Mesodermal cell (in vitro differentiated cells): ENCODE measurements around the gene RBM27.

Source experiments
- H3K27ac ChIP-seq: 2 replicates; pipeline ENCODE4 v1.7.0; 2013; ENCODE audit warnings: mild to moderate bottlenecking, low read depth, low read length, moderate library complexity; ENCODE audit not compliant: severe bottlenecking
- H3K36me3 ChIP-seq: 2 replicates; pipeline ENCODE4 v1.7.1; 2013; ENCODE audit warnings: mild to moderate bottlenecking, low read length, moderate library complexity; ENCODE audit not compliant: control insufficient read depth, insufficient read depth
- H3K4me1 ChIP-seq: one replicate; pipeline ENCODE4 v1.7.1; 2013; ENCODE audit warnings: mild to moderate bottlenecking, low read length; ENCODE audit not compliant: insufficient read depth, control insufficient read depth, poor library complexity, severe bottlenecking
- H3K4me3 ChIP-seq: 2 replicates; pipeline ENCODE4 v1.7.0; 2013; ENCODE audit warnings: low read length, control low read depth, mild to moderate bottlenecking; ENCODE audit not compliant: insufficient read depth, poor library complexity, severe bottlenecking; ENCODE audit errors: extremely low read depth
- H3K9me3 ChIP-seq: 2 replicates; pipeline ENCODE4 v1.7.1; 2013; ENCODE audit warnings: mild to moderate bottlenecking, low read length, moderate library complexity; ENCODE audit not compliant: control insufficient read depth
- WGBS, 2 experiments: methylation state at CpG; one replicate each; pipeline ENCODE4 v1.1.5; 2013; ENCODE audit warnings: missing lambda C conversion rate in 2 of 2; ENCODE audit not compliant: insufficient coverage in 2 of 2; 5-methylcytosine and 5-hydroxymethylcytosine counted together

RBM27 gene

DNA sequence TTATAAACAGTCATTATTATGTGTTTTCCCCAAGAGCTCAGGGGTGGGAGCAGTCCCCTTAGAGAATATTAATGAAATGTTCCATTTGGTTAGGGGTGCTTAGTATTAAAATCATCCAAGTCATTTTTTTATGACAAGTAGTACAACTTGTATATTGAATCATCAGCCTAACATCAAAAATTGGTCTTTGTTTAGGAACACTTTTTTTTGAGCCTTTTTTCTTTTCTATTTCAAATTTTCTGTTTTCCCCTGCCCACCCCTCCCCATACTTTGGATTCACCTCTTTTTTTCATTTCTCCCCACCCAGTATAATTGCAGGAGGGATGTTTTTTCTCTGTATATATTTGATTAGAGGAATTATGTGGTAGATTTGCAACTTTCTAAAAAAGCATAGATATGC lies 25.8 kb downstream of the RBM27 start:
- Histone ChIP-seq H3K4me3 (no peak overlapping the region), H3K27ac (no peak overlapping the region), H3K36me3 (peaks cover 60% of the 10 kb centered on the region), H3K9me3 (no peaks in the 10 kb centered on the region), H3K4me1 (no peaks in the 10 kb centered on the region)

DNA sequence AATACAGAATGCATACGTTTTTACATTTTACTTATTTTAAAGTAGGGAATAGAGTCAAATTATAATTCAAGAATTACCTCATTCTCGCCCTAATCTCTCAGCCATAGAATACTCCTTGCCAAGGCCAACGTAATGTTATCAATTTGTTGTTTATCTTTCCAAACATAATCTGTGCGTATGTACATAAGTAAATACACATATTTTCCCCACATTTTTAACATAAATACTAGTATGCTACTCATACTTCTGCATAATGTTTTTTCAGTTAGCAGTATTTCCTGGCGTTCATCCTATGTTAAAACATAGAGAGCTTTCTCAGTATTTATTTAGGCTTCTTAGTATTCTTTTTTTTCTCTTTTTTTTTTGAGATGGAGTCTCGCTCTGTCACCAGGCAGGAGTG lies 28.8 kb downstream of the RBM27 start:
- Histone ChIP-seq H3K36me3 (peaks cover 72% of the 10 kb centered on the region), H3K27ac (no peak overlapping the region), H3K9me3 (no peaks in the 10 kb centered on the region), H3K4me3 (no peak overlapping the region), H3K4me1 (no peaks in the 10 kb centered on the region)
- 60 to 80% methylated on average over 1 of the region's 6 CpGs for WGBS, 2 experiments

DNA sequence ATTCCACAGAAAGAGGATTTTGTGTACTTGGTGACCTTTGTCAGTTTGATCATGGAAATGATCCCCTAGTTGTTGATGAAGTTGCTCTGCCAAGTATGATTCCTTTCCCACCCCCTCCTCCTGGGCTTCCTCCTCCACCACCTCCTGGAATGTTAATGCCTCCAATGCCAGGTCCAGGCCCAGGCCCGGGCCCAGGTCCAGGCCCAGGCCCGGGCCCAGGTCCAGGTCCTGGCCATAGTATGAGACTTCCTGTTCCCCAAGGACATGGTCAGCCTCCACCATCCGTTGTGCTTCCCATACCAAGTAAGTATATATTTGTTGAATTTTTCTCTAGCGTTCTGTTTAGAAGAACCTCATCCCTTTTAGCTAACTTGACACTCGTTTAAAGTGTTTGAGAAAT lies 30.0 kb downstream of the RBM27 start:
- Histone ChIP-seq H3K4me3 (no peak overlapping the region), H3K36me3 (peaks cover 81% of the 10 kb centered on the region), H3K4me1 (no peaks in the 10 kb centered on the region), H3K9me3 (no peaks in the 10 kb centered on the region), H3K27ac (no peak overlapping the region)
- WGBS, 2 experiments: 80 to 100% methylated on average over 1 to 2 of the region's 5 CpGs

DNA sequence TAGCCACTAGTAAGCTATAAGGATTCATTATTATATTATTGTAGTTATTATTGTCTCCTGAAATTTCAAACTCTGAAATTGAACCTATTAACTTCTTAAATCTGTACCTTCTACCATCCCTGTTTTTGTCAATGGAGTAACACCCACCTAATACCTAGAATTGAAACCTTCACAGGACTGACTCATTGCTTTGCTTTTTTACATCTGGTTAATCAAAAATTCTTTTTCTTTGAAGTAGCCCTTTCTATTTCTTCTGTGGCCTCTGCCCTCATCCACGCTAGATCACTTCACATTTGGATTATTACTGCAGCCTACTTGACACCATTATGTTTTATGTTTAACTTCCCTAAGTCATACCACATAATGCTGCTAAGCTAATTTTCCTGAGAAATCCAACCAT lies 35.6 kb downstream of the RBM27 start:
- Histone ChIP-seq H3K4me3 (no peak overlapping the region), H3K4me1 (no peaks in the 10 kb centered on the region), H3K9me3 (no peaks in the 10 kb centered on the region), H3K27ac (no peak overlapping the region), H3K36me3 (peaks cover 68% of the 10 kb centered on the region)
- 100% methylated on average over 1 of the region's 1 CpG for WGBS, 2 experiments

DNA sequence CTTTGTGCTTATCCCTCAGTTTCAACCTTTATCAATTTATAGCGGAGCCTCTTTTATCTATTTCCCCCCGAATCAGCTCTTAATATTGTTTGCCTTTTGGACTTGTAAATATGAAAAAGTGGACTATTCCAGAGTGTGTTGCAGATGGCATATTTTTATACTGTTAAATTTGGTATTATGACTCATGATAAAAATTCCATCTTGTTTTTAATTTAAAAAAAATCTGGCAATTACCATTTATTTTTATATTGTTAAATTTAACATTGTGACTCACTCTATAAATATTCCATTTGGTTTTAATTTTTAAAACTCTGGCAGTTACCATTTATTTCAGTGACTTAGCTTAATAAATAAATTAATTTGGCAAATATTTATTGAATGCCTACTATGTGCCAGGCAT lies 37.5 kb downstream of the RBM27 start:
- H3K36me3 ChIP-seq: peaks cover 71% of the 10 kb centered on the region
- H3K9me3 ChIP-seq: no peaks in the 10 kb centered on the region
- no CpG with 5 or more reads among the region's 2 CpGs for WGBS, 2 experiments

DNA sequence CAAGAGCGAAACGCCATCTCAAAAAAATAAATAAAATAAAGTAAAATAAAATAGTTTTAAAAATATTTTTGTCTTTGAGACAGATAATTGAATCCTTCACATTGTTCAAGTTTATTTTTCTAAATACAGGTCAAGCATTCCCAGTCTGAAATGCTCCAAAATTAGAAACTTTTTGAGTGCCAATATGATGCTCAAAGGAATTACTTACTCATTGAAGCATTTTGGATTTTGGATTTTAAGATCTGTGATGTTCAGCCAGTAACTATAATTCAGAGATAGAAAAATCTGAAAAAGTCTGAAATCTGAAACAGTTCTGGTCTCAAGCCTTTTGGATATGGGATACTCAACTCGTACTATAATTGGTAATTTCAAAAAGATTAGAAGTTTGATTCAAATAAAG lies 39.8 kb downstream of the RBM27 start:
- H3K36me3 ChIP-seq: peaks cover 58% of the 10 kb centered on the region
- H3K9me3 ChIP-seq: no peaks in the 10 kb centered on the region
- H3K4me1 ChIP-seq: no peaks in the 10 kb centered on the region
- no peak overlapping the region for H3K4me3 ChIP-seq
- H3K27ac ChIP-seq: no peak overlapping the region
- 80 to 100% methylated on average over 1 of the region's 3 CpGs for WGBS, 2 experiments

More for the DNA sequence above, 37.5 kb downstream of the RBM27 start:
- Histone ChIP-seq H3K27ac (no peak overlapping the region), H3K4me3 (no peak overlapping the region), H3K4me1 (no peaks in the 10 kb centered on the region)

DNA sequence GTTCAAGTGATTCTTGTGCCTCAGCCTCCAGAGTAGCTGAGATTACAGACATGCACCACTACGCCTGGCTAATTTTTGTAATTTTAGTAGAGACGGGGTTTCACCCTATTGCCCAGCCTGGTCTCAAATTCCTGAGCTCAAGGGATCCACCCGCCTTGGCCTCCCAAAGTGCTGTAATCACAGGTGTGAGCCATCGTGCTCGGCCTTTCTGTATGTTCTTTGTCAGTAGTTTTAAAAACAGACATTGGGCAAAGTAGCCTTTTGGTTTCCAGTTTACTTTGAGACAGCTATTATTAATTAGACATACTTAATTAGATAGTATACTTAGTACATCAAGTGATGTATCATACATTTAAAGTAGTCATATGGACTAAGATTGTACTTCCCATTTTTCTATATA lies 45.2 kb downstream of the RBM27 start:
- H3K36me3 ChIP-seq: peaks cover 45% of the 10 kb centered on the region
- 87 to 90% methylated on average over 3 to 5 of the region's 5 CpGs for WGBS, 2 experiments

DNA sequence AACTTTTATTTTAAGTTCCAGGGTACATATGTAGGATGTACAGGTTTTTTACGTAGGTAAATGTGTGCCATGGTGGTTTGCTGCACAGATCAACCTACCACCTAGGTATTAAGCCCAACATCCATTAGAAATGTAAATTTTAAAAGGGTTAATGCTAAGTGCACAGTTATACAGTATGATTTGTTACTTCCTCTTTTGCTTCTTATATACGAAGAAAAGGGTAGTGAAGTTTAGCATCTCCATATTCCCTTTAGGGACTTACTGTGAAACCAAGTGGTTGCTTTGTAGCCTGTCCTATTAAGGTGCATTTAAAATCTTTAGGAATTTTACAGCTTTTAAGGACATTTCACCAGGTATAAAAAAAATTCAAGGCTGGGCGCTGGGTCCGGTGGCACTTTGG lies 46.4 kb downstream of the RBM27 start:
- Histone ChIP-seq H3K27ac (no peak overlapping the region), H3K4me3 (no peak overlapping the region), H3K9me3 (no peaks in the 10 kb centered on the region), H3K36me3 (peaks cover 37% of the 10 kb centered on the region), H3K4me1 (no peaks in the 10 kb centered on the region)
- WGBS, 2 experiments: 100% methylated on average over 2 of the region's 4 CpGs; no CpG with 5 or more reads in 1 of the 2 experiments

More for the DNA sequence above, 45.2 kb downstream of the RBM27 start:
- Histone ChIP-seq H3K9me3 (no peaks in the 10 kb centered on the region), H3K4me1 (no peaks in the 10 kb centered on the region), H3K27ac (no peak overlapping the region), H3K4me3 (no peak overlapping the region)
